Measurements from ENCODE around the gene GUCY1A1.

Gene GUCY1A1

GRCh38 chr4:155690044-155690837, 23.6 kb downstream of the GUCY1A1 start:
- in situ Hi-C loops (cut with HindIII; ENCODE audit: low sequenced_read_pairs) = no loop called here

DNA sequence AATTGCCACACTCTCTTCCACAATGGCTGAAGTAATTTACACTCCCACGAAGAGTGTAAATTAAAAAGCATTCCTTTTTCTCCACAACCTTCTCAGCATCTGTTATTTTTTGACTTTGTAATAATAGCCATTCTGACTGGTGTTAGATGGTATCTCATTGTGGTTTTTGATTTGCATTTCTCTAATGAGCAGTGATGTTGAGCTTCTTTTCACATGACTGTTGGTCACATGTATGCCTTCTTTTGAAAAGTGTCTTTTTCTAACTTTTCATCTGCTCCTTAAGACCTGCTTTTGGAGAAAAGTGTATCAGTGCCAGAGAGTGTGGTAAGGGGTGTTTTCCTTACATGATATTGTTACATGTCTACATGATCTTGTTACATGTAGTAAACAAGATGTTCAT, 25.7 kb downstream of the GUCY1A1 start:
- in situ Hi-C loops (cut with HindIII; ENCODE audit: low sequenced_read_pairs) = no loop called here

DNA sequence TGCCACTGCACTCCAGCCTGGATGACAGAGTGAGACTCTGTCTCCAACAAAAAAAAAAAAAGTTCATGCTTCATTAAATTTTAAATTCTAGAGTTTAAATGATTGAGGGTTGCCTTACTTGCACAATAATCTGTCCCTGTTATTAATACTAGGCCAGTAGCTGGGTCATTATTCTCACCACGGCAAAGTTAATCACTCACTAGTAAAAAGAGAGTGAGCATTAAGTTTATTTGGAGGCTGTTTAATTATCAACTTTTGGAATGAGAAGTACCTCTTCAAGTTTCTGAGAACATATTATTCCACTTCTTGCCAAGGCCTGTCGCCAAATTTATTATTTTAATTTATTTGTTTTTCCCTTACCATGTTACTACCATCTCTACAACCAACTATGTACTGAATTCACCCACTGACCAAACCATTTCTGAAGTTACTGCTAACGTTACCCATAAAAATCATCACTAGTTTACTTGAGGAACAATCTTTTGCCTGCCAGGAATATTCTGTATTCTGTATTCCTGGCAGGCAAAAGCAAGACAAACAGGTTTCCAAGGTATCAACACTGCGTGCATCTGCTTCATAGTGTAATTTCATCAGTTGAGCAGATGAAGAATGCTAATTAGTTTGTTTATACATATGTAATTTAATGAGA, 26.5 kb downstream of the GUCY1A1 start:
- in situ Hi-C loops (cut with HindIII; ENCODE audit: low sequenced_read_pairs) = no loop called here

DNA sequence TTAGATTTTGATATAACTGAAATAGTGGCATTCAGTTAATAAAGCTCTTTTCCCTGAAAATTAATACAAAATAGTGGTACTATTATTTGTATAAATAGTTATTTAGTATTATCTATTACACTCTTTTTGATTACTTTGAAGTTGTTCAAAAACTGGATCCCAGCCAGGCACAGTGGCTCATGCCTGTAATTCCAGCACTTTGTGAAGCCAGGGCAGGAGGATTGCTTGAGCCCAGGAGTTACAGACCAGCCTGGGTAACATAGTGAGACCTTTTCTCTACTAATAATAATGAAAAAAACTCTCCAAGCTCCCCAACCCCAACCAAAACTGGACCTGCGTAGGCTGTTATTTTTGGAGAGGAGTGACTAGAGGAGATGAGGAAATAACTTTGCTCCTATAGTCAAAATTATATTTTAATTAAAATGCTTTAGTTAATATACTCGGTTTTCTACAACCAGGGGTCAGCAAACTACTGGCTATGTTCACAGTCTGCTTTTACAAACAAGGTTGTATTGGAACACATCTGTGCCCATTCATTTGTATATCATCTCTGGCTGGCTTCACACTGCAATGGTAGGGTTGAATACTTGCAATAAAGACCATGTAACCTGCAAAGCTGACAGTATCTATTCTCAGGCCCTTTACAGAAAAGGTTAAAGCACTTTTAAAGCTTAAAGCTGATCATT, 27.6 kb downstream of the GUCY1A1 start:
- in situ Hi-C loops (cut with HindIII; ENCODE audit: low sequenced_read_pairs) = no loop called here

DNA sequence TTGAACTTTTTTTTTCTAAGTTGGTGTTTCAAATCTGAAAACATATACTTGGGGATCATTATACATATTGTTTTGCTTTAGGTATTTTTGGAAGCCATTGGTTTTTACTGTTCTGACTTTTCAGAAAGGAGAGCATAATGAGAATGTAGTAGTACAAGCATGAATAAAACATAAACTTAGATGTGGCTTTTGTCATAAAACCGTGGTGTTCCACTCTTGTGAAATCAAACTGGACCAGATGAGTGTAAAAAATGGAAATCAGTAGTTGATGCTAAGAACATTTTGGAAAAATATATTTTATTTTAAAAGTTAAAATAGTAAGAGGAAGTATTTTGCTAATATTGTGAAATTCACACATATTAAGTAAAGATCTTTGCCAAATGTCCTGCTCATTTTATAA, 29.6 kb downstream of the GUCY1A1 start:
- in situ Hi-C loops (cut with HindIII; ENCODE audit: low sequenced_read_pairs) = no loop called here

- in situ Hi-C loops (cut with HindIII; ENCODE audit: low sequenced_read_pairs) = no loop called here
Observed at GRCh38 chr4:155696726-155697125, 30.1 kb downstream of the GUCY1A1 start.

DNA sequence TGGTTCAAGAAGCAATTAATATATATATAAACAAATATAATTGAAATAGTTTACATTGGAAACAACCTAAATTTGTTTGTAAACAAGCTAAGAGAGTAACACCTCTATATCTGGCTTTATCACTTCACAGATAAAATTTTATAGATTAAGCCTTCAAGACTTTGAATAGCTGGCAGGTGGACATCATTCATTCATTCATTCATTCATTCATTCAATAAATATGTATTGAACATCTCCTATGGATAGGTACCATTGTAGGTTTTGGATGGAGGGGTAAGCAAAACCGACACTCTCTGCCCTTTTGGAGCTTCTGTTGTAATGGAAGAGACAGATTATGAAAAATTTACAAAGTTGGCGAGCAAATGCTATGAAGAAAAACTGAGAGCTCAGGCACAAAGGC, 35.2 kb downstream of the GUCY1A1 start:
- in situ Hi-C loops (cut with HindIII; ENCODE audit: low sequenced_read_pairs) = no loop called here

DNA sequence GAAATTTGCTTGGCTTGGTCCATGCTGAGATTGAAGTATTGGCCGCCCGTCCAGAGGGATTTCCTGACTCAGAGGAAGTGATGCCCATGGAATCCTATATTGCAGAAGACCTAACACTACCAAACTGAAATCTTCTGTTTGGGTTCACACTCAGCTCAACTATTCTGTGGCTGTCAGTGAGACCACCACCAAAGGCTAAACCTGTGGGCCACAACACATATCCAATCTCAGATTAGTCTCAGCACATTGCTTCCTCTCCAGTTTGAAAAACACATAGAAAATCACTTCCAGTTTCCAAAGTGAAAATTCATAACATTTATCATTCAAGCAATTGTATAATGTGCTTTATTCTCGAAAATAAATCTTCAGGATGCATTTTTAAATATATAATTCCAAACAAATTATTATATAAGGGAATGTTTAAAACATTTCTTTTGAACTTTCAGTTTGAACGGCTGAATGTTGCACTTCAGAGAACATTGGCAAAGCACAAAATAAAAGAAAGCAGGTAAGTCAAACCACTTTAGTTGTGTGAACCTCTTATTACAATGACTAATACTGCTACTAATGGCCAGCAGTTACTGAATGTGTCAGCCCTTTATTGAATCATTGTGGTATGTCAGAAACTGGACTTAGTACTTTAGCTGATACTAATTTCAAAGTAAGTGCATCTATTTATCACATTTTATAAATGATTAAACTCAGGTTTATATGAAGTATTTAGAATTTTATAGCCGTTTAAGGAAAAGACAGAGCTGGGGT, 37.0 kb downstream of the GUCY1A1 start:
- in situ Hi-C loops (cut with HindIII; ENCODE audit: low sequenced_read_pairs) = no loop called here

GRCh38 chr4:155704841-155705404, 38.3 kb downstream of the GUCY1A1 start:
- in situ Hi-C loops (cut with HindIII; ENCODE audit: low sequenced_read_pairs) = no loop called here

DNA sequence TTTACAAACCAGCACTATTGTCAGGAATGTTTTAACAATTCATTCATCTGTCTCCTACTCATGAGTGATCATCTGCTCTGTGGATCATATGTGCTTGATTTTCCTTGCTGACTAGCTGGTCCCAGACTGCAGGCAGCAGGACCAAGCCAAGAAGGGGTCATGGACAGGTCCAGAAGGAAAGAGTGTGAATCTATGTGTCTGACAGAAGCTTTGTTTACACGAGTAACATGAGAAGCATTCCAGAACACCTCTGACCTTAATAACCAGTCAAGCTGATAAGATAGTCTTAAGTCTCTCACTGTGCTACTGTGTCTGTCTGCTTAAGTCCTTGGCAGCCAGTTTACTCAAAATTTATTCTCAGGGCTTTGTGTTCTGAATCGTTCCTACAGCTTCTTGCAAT, 39.0 kb downstream of the GUCY1A1 start:
- in situ Hi-C loops (cut with HindIII; ENCODE audit: low sequenced_read_pairs) = no loop called here

DNA sequence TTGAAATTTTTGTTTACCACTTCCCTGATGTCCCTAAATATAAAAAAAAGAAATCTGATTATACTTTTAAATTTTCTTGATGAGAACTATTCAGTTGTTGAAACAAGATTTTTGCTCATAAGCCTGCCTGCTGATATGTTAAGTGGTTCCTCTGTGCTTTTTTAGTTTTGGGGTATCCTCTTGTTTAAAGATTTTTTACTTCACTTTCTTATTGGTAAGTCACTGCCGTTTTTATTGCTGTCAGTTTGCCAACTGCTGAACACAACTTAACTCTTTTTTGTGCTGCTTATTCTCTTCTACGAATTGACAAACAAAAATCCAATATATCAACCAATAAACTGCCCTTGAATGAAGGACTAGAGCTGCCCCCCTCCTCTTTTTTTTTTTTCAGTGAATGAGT, 39.5 kb downstream of the GUCY1A1 start:
- in situ Hi-C loops (cut with HindIII; ENCODE audit: low sequenced_read_pairs) = no loop called here

GRCh38 chr4:155707251-155707650, 40.6 kb downstream of the GUCY1A1 start:
- in situ Hi-C loops (cut with HindIII; ENCODE audit: low sequenced_read_pairs) = no loop called here

DNA sequence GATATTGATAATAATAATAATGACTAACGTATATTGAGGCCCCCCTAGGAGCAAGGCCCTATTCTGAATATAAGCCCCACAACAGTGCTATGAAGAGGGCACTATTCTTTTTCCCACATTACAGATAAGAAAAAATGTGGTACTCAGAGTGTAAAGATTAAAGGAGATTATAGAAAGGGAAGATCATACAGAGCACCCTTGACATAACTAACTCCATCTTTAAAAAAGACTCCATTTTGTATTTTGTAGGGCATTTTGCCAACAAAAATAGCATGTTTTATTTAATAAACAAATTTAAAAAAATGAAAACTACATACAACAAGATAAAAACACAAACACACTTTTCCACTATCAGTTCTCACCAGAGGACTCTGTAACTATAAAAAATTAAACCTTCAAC, 42.1 kb downstream of the GUCY1A1 start:
- in situ Hi-C loops (cut with HindIII; ENCODE audit: low sequenced_read_pairs) = no loop called here

DNA sequence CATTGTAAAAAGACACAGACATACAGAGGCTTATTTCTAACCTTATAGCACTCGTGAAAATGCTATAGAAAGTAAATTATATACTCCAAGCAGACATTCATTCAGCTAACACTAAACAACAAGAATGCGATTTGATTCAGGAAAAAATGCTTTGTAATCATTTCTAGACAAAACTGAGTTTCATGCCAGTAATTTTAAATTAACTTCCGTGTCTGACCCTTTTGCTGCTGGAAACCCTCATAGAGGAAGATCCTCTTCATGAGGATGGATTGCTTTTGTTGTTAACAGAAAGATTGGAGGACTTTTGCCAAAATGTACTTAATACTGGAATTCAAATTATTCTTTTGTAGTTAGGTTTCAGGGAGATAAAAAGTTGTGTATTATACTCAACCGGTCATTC, 43.3 kb downstream of the GUCY1A1 start:
- in situ Hi-C loops (cut with HindIII; ENCODE audit: low sequenced_read_pairs) = no loop called here

DNA sequence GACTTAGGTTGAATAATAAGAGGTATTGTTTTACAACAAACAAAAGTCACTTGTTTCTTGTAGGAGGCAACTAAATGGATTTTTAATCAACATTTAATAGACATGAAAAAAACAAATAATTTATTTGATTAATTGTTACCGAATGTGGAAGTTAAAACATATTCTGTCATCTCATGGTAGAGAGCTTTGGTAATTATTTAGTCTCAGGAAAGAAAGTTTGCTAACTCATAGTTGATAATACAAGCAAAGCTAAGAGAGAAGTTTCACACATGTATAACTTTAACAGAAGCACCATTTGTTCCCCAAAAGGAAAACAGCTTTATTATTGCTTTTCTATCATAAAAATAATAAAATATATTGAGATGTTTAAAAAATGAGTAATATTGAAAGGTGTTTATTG, 44.9 kb downstream of the GUCY1A1 start:
- in situ Hi-C loops (cut with HindIII; ENCODE audit: low sequenced_read_pairs) = no loop called here

GRCh38 chr4:155712846-155713245, 46.2 kb downstream of the GUCY1A1 start:
- in situ Hi-C loops (cut with HindIII; ENCODE audit: low sequenced_read_pairs) = no loop called here

GRCh38 chr4:155713911-155714310, 47.3 kb downstream of the GUCY1A1 start:
- in situ Hi-C loops (cut with HindIII; ENCODE audit: low sequenced_read_pairs) = no loop called here

DNA sequence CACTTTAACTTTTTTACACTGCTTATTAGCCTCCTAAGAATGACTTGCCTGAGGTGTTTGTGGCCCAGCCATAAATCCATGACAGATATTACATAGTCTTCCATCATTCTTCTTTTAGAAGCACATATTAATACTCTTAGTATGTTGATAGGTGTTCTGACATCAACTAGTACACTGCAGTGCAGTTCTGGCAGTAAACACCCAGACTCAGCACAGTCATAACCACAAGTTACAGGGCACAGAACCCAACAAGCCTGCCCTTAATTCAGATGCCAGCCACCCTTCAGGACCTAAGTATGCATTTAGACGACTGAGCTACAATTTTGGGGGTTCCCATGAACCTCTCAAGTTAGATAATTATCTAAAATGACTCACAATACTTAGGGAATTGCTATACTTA, 55.7 kb downstream of the GUCY1A1 start:
- in situ Hi-C loops (cut with HindIII; ENCODE audit: low sequenced_read_pairs) = no loop called here

- in situ Hi-C loops (cut with HindIII; ENCODE audit: low sequenced_read_pairs) = no loop called here
Observed at GRCh38 chr4:155722816-155723499, 56.3 kb downstream of the GUCY1A1 start.

GRCh38 chr4:155724731-155725130, 58.1 kb downstream of the GUCY1A1 start:
- in situ Hi-C loops (cut with HindIII; ENCODE audit: low sequenced_read_pairs) = no loop called here

Data from endothelial cell of hepatic sinusoid (primary cell).